GM03348 (cell line): ENCODE results near the gene CPLX1.
"Not testable (repeated sequence)": the region's sequence is repeated elsewhere in the genome, so short reads cannot be mapped to it uniquely, and the experiment has no call there.

Experiments
- DNase-seq: peaks from one replicate; pipeline ENCODE4 v3.0.0; 2012; ENCODE audit warnings: low spot score

Gene CPLX1

DNA sequence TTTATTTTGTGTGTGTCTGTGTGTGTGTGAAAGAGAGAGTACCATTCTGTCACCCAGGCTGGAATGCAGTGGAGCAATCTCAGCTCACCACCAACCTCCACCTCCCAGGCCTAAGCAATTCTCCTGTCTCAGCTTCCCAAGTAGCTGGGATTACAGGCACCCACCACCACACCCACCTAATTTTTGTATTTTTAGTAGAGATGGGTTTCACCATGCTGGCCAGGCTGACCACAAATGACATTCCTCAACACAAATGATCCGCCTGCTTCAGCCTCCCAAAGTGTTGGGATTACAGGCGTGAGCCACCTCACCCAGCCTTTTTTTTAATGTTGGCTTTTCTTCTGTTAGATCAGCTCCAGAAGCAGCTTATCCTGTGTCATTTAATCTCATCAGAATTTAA lies 50.4 kb downstream of the CPLX1 start:
- DNase-seq: not testable (repeated sequence)

DNA sequence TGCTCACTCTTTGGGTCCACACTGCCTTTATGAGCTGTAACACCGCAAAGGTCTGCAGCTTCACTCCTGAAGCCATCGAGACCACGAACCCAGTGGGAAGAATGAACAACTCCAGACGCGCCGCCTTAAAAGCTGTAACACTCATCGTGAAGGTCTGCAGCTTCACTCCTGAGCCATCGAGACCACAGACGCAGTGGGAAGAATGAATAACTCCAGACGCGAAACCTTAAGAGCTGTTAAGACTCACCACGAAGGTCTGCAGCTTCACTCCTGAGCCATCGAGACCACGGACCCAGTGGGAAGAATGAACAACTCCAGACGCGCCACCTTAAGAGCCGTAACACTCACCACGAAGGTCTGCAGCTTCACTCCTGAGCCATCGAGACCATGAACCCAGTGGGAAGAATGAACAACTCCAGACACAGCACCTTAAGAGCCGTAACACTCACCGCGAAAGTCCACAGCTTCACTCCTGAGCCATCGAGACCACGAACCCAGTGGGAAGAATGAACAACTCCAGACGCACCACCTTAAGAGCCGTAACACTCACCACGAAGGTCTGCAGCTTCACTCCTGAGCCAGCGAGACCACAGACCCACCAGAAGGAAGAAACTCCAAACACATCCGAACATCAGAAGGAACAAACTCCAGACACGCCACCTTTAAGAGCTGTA lies 51.4 kb downstream of the CPLX1 start:
- DNase-seq: not testable (repeated sequence)

DNA sequence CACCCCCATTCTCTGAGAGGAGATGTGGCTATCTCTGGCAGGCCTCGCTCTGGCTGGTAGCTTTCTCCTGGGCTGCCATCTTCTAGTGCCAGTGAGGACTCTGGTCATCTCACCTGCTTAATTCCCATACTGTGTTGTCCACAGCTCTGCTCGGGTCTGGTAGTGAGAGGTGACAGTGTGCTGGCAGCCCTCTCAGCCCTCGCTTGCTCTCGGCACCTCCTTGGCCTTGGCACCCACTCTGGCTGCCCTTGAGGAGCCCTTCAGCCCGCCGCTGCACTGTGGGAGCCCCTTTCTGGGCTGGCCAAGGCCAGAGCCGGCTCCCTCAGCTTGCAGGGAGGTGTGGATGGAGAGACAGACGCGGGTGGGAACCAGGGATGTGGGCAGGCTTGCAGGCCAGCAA lies 52.7 kb downstream of the CPLX1 start:
- DNase-seq: no peak

DNA sequence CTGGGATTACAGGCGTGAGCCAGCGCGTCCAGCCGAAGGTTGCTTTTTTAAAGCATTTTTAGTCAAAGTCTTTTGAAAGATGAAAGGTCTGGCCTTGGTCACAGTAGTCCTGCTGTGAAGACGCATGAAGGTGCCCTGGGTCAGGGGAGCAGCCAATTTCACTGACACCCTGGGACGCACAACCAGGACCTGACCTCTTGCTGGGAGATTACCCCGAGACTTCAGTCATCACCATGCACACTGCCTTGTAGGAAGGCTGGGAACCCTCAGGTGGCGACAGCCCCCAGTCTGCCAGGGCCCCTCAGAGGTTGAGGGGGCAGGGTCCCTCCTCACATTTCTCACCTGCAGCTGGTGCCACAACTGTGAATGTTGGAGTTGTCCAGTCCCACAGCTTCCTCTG lies 53.2 kb downstream of the CPLX1 start:
- DNase-seq: no peak

DNA sequence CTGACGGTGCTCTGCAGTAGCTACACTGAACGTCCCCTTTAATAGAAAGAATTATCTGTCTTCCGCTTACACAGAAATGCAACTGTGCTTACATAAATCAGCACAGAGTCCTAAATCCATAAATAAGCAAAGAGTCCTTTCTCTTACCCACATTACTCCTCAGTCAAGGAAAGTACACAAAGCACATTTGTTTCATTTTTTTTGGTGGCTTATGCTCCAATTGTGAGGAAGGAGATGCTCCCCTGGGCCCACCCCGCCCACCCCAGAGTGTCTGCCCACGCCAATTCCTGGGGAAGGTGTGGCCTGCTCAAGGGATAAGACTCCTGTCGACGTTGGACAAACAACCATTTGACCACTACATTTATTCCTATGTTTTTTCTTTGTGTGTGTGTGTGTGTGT lies 53.8 kb downstream of the CPLX1 start:
- DNase-seq: peak; percentile 46

DNA sequence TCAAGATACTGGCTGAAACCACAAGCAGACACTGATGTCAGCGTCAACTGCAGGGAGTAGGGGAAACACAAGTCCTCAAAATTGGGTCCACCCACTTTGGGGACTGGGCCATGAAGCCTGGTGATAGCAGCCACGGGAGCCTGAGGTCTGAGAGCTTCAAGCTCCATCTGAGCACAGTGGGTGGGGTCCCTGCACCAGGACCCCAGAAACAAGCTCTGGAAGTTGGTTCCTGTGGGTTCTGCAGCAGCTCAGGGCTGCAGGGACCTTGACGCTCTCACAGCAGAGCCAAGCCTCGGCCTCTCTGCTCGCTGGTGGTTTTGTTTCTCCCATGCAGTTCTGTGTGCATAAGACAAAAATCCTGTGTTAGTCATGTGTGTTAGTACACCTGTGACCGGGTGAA lies 54.5 kb downstream of the CPLX1 start:
- no peak for DNase-seq

DNA sequence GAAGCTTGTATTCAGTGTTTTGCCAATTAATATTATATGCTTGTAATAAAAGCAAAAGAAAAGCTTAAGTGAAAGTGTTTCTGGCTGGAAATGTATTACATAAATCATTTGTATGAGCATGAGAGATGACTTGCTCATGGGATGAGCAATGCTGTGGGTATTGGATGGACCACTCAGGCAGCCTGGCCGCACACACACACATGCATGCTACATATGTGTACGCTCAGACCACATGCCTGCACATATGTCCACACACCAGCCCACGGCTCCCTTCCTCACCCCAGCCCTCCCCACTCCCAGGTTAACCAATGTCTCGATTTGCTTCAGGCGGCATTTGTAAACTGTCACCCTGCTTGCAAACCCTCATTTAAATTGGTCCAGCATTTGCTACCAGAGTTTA lies 55.9 kb downstream of the CPLX1 start:
- no peak for DNase-seq

DNA sequence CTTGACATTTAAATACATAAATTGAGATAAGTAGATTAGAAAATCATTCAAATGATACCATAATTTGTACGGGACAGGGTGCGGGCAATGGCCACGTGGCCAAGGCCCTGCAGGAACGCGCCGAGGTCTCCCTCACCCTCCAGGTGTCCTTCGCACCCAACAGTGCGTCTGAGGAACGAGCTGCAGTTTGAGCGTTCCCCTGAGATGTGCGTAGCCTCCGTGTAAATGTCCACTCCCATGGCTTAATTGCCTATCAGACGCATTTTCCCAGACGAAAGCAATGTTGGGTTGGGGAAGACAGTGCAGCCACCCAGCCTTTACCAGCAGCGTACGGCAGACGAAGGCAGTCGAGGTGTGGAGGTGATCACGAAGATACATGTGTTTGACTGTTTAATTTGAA lies 56.4 kb downstream of the CPLX1 start:
- DNase-seq: no peak

DNA sequence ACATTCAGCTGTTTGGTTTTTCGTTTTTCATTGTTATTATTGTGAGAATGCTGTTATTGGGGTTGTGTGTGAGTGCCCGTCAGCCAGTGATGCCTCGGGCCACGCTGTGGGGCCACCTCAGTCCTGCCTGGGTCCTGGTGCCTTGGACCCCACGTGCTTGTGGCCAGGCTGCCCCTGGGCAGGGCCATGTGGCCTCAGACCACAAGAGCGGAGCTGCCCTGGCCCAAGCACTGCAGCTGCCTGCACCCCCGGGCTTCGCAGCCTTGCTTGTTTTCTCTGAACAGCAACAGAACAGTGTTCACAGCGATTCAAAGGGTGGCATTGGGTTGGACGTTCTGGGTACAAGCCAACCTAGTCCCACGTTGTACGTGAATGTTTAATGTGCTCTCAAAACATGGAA lies 56.9 kb downstream of the CPLX1 start:
- no peak for DNase-seq

DNA sequence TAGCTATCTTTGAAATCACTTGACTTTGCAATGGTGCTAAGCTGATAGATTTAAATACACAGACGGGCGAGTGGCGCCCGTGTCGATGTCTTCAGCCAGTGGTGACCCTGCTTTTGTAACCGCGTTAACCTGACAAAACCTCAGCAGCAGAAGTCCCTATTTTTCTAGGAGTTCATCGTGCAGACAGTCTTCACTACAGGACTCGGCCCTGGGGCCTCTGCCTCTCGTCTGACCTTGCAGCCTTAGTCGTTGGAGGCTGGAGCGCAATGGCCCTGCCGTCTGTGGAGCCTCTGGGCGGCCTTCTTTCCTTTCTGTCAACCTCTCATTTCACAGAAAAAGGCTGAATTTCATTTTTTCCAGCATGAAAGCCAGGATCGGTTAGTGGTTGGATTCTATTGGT lies 57.9 kb downstream of the CPLX1 start:
- DNase-seq: no peak

DNA sequence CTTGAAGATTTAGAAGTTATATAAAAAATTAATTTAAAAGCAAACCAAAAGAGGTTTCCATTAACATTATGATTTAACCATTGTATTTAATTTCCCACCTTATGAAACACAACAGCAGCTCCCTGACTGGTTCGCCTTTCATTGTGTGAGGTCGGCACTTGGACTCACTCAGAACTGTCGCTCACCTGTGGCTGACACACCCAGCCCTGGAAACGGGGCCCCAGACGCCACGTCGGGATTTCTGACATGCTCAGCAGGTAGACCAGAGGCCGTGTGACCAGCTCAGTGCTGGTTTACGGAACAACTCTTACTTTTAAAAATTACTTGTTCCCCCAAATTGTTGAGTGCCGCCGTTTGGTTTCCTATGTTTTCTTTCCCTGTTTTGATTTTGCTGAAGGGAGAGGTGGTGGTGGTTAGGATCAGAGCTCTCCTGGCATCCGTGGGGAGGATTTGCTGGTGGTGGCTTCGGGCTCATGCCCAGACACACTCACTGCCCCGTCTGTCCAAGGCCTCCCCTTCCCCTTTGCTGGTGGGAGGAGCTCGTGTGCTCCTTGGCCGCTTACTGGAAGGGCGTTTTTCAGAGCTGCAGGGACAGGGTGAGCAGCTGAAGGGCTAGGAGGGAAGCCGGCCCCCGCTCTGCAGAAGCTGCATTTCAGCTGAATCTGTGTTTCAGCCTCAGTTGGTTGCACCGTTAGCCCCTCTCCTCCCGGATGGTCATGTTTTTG lies 59.2 kb downstream of the CPLX1 start:
- DNase-seq: no peak

DNA sequence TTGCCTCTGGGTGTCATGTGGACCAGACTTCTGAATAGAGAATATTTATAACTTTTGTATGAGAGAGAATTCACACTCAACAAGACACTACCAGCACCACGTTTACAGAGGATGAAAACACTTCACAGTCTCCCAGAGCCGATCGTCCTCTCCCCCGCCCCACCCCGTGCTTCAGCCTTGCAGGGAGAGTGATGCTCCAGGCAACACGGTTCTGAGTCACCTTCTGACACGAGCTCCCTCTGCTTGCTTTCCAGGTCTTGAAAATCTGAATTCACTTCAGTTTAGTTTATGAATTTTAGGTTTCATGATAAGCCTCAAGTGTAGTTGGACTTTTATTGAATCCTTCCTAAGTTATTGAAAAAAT lies 59.8 kb downstream of the CPLX1 start:
- no peak for DNase-seq

DNA sequence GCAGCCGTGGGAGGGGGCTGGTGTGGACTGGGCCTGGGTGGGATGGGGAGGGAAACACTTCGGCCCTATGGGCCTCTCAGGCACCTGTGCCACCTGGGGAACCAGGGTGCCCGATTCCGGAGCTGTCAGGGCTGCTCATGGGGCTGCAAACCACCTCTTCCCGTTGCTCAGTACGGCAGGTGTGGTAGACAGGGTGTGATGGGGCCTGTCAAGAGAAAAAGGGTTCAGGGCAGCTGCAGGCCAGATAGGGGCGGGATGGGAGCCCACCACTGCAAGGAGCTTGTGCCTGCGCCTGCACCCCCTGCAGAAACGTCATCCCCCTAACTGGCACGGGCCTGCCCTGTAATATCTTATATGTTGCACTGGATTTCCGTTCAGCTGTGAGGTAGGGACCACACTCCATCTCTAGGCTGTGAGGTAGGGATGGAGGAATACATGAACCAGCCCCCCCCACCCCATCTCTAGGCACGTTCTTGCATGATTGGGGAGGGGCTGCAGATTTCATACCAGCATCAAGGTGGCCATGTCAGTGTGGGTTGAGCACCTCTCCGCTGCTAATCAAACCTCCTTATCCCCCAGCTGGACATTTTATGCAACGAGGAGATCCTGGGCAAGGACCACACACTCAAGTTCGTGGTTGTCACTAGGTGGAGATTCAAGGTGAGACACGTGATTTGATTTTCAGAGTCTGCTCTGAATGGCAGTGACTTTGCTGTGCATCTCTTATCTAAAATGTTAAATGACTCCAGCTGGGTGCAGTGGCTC lies 61.3 kb downstream of the CPLX1 start:
- no peak for DNase-seq

DNA sequence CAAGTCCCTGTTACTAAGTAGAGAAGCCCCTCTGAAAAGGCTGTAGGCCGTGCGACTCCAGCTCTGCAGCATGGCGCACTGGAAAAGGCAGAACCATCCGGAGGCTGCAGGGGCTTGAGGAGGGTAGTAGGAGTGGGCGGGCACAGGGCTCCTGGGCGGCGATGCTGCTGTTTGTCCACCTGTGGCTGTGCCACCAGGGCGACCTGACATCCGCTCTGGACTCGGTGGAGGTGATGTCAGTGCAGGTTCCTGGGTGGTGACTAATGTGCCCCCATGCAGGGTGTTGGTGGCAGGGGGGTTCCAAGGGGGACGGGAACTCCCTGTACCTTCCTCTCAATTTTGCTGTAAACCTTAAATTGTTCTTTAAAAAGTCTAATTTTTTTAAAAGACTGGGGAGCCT lies 62.0 kb downstream of the CPLX1 start:
- no peak for DNase-seq

DNA sequence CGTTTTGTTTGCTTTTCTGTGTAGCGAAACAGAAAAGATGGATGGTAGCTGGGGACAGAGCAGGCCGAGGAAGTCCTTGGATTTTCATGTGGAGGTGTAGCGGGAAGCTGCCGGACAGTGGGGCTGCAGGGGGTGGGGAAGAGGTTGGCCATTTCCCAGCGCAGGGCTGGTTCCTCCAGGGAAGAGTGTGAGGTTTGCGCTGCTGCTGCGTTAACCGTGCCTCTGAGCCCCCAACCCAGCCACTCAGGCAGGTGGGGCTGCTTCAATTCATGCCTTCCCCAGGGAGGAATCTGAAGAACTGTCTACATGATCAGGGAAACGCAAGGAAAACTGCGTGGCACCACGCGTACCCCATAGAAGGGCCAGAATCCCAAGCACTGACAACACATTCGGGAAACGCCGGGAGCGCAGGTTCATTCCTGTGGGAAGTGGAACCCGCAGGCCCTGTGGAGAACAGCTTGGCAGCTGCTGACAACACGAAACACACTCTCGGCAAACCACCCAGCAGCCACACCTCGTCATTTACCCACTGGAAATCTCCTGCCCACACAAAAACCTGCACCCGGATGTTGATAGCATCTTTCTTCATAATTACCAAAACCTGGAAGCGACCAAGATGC lies 62.6 kb downstream of the CPLX1 start:
- no peak for DNase-seq

DNA sequence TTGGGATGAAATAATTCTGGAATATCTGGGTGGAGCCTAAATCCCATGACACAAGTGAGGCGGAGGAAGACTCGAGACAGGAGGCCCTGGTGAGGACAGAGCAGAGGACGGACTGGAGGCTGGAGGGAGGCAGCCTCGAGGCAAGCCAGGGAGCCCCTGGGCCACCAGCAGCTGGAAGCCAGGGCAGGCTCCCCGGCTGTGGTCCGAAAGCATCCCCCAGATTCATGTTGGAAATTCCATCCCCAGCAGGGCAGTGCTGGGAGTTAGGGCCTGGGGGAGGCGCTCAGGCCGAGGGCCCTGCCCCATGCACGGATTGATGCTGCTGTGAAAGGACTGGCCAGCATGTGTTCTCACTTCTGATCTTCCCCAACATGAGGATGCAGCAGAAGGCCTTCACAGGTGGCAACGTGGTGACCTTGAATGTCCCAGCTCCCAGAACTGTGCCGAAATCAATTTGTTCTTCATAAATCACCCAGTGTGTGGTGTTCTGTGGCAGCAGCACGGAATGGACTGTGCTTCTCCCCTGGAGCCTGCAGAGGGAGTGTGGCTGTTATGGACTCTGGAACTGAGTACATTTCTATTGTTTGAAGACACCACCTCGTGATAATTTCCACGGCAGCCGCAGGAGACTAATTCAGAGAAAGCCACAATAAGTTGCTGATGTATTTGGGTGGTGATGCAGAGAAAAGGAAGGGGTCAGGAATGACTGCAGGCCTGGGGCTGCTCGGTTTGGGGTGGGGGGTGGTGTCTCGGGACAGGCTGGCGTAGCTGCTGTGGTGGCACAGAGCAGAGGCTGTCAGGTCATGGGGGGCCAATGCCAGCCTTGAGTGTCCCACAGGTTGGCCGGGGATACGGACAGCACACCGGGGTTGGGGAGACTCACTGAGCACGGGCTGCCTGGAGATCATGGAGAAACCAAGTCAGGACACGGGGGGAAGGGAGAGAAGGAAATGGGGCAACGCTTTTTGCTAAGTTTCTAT lies 63.4 kb downstream of the CPLX1 start:
- DNase-seq: no peak

DNA sequence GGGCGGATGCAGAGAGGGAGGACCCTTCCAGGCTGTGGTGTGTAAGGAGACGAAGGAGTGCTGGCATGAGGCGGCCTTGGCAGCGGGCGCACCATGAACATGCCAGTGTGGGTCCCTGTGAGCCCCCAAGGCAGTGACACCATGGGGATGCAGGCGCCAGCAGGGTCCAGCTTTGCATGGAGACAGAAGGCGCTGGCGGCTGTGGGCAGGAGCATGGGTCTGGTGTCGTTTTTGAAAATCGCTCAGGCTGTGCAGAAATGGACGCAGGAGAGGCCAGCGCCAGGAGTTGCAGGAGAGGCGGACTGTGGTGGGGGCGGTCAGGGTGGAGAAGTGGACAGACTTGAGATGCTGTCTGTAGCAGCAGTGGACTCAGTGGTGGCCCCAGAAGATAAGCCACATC lies 64.2 kb downstream of the CPLX1 start:
- DNase-seq: no peak

DNA sequence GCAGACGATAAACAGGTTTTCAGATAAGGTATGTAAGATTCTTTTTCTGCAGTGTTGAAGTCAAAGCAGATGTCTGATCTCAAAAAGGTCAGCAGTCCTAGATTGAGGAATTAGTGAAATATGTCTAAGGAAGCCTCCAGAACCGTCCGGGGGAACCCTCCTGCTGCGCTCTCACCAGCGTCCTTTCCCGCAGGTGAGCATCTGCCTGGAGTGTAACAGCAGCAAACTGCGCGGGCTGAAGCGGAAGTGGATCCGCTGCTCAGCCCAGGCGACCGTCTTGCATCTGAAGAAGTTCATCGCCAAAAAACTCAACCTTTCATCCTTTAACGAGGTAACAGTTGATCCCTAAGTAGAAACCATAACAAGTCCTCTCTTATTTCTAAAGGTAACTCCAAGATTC lies 64.8 kb downstream of the CPLX1 start:
- no peak for DNase-seq

DNA sequence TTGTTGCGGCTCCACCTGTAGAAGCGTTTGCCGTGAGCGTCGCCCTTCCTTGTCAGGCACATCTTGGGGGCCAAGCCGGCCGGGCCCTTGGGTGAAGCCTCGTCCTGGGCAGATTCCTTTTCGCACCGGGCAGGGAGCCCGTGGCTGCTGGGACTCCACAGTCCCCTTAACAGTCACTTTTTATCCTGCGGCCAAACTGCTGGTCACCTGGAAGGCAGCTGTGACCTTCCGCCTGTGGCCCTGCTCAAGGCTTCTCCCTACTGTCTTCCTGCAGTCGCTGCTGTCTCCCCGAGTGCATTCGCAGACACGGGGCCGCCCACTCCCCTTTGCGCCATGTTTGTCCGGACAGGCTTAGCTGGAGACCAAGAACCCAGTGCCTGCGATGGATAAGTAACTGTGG lies 65.3 kb downstream of the CPLX1 start:
- no peak for DNase-seq

DNA sequence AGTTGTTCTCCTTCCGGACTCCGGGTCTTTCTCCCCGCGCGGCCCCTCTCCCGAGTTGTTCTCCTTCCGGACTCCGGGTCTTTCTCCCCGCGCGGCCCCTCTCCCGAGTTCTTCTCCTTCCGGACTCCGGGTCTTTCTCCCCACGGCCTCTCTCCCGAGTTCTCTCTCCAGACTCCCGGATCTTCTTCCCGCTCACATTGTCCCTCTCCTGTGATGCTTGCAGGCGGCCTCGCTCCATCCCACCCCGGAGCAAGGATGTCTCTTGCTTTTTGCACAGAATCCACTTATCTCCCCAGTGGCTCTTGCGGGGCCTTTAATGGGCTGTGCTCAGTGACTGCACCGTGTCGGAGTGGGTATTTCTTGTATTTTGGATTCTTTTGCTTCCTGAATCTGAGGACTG lies 66.1 kb downstream of the CPLX1 start:
- DNase-seq: not testable (repeated sequence)

DNA sequence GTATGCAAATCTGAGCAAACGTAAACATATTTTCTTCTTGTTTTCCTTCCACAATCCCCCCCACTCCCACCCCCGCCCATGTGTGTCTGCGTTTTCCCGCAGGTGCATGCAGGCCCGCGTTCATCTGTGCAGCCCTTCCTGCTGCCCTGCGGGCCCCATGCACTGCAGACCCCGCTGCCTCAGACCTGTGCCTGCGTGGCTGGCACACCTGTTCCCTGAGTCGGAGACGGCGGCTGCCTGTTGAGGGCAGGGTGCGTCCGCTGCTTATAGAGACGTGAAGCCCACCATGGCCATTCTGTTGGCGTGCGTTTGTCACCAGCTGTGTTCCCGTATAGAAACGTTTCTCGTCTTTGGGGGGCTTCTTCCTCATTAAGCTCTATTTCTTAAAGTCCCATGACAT lies 68.8 kb downstream of the CPLX1 start:
- no peak for DNase-seq
